HG03432 (cell line): ENCODE measurements around the gene OSMR.

Experiments
- ATAC-seq: cut with Tn5 transposase; IDR thresholded peaks from one replicate; pipeline ENCODE4 v1.9.1; 2021; ENCODE audit warnings: mild to moderate bottlenecking, moderate library complexity; ENCODE audit not compliant: unreplicated experiment

Gene OSMR

GRCh38 chr5:38870595-38870994 is 24.8 kb downstream of the OSMR start:
- no peak for ATAC-seq

GRCh38 chr5:38871058-38871605 is 25.3 kb downstream of the OSMR start:
- no peak for ATAC-seq

- no peak for ATAC-seq
Measured at GRCh38 chr5:38871790-38872551, 26.2 kb downstream of the OSMR start.

GRCh38 chr5:38872826-38873225 is 27.0 kb downstream of the OSMR start:
- ATAC-seq: no peak

- ATAC-seq: no peak
Measured at GRCh38 chr5:38874948-38875456, 29.2 kb downstream of the OSMR start.

- ATAC-seq: no peak
Measured at GRCh38 chr5:38878391-38879077, 32.7 kb downstream of the OSMR start.

- peak; percentile 43 for ATAC-seq
Measured at GRCh38 chr5:38879078-38879460, 33.3 kb downstream of the OSMR start.

GRCh38 chr5:38883842-38884241 is 38.0 kb downstream of the OSMR start:
- no peak for ATAC-seq

- no peak for ATAC-seq
Measured at GRCh38 chr5:38885208-38885607, 39.4 kb downstream of the OSMR start.

- ATAC-seq: no peak
Measured at GRCh38 chr5:38888041-38888440, 42.2 kb downstream of the OSMR start.

GRCh38 chr5:38889424-38889823 is 43.6 kb downstream of the OSMR start:
- ATAC-seq: no peak

- ATAC-seq: no peak
Measured at GRCh38 chr5:38891563-38891962, 45.8 kb downstream of the OSMR start.

GRCh38 chr5:38892363-38892762 is 46.6 kb downstream of the OSMR start:
- no peak for ATAC-seq

- no peak for ATAC-seq
Measured at GRCh38 chr5:38896760-38897159, 50.9 kb downstream of the OSMR start.

GRCh38 chr5:38899936-38900335 is 54.1 kb downstream of the OSMR start:
- no peak for ATAC-seq

- no peak for ATAC-seq
Measured at GRCh38 chr5:38905516-38905915, 59.7 kb downstream of the OSMR start.

- no peak for ATAC-seq
Measured at GRCh38 chr5:38906503-38906902, 60.7 kb downstream of the OSMR start.

- ATAC-seq: no peak
Measured at GRCh38 chr5:38911933-38912332, 66.1 kb downstream of the OSMR start.

GRCh38 chr5:38913714-38914113 is 67.9 kb downstream of the OSMR start:
- no peak for ATAC-seq

GRCh38 chr5:38916802-38917201 is 71.0 kb downstream of the OSMR start:
- no peak for ATAC-seq

GRCh38 chr5:38921174-38921573 is 75.4 kb downstream of the OSMR start:
- no peak for ATAC-seq

GRCh38 chr5:38922199-38922598 is 76.4 kb downstream of the OSMR start:
- peak; percentile 82 for ATAC-seq
